IPS-15b (cell line): Measurements from ENCODE around the gene DNAAF5.
"Not testable (repeated sequence)": the region's sequence is repeated elsewhere in the genome, so short reads cannot be mapped to it uniquely, and the experiment has no call there.

Experiments
- H3K27me3 ChIP-seq: one replicate; pipeline ENCODE4 v1.6.1; 2013; ENCODE audit warnings: low read length; ENCODE audit not compliant: control insufficient read depth, insufficient read depth
- H3K36me3 ChIP-seq: one replicate; pipeline ENCODE4 v1.6.1; 2013; ENCODE audit warnings: low read length; ENCODE audit not compliant: control insufficient read depth, insufficient read depth
- H3K4me1 ChIP-seq: one replicate; pipeline ENCODE4 v1.6.1; 2013; ENCODE audit warnings: mild to moderate bottlenecking, low read length; ENCODE audit not compliant: control insufficient read depth, insufficient read depth
- H3K4me3 ChIP-seq: one replicate; pipeline ENCODE4 v1.5.1; 2013; ENCODE audit warnings: low read depth, low read length
- H3K9ac ChIP-seq: one replicate; pipeline ENCODE4 v1.6.1; 2013; ENCODE audit warnings: low read depth, mild to moderate bottlenecking, low read length
- H3K9me3 ChIP-seq: one replicate; pipeline ENCODE4 v1.6.1; 2013; ENCODE audit warnings: mild to moderate bottlenecking, low read length; ENCODE audit not compliant: control insufficient read depth, insufficient read depth

The DNAAF5 gene

DNA sequence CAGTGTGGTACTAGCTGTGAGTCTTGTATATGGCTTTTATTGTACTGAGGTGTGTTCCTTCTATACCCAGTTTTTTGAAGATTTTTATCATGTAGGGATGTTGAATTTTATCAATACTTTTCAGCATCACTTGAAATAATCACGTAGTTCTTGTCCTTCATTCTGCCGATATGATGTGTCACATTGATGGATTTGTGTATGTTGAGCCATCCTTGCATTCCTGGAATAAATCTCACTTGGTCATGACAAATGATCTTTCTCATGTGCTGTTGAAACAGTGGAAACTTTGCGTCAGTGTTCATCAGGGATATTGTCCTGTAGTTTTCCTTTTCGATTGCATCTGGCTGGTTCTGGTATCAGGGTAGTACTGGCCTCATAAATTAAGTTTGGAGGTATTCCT, 7.7 kb downstream of the DNAAF5 start:
- Histone ChIP-seq H3K9ac (no peak overlapping the region), H3K9me3 (peaks cover 6% of the 10 kb centered on the region), H3K4me1 (peaks cover 4% of the 10 kb centered on the region), H3K36me3 (peaks cover 30% of the 10 kb centered on the region), H3K27me3 (no peaks in the 10 kb centered on the region), H3K4me3 (no peak overlapping the region)

DNA sequence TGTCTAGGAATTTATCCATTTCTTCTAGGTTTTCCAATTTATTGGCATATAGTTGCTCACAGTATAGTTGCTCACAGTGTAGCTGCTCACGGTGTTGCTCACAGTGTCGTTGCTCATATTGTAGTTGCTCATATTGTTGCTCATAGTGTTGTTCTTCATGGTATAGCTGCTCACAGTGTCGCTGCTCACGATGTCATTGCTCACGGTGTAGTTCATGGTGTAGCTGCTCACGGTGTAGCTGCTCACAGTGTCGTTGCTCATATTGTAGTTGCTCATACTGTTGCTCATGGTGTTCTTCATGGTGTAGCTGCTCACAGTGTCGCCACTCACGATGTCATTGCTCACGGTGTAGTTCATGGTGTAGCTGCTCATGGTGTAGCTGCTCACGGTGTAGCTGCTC, 8.3 kb downstream of the DNAAF5 start:
- Histone ChIP-seq H3K4me1 (peaks cover 4% of the 10 kb centered on the region), H3K9ac (no peak overlapping the region), H3K9me3 (peaks cover 6% of the 10 kb centered on the region), H3K27me3 (no peaks in the 10 kb centered on the region), H3K36me3 (peaks cover 30% of the 10 kb centered on the region), H3K4me3 (no peak overlapping the region)

DNA sequence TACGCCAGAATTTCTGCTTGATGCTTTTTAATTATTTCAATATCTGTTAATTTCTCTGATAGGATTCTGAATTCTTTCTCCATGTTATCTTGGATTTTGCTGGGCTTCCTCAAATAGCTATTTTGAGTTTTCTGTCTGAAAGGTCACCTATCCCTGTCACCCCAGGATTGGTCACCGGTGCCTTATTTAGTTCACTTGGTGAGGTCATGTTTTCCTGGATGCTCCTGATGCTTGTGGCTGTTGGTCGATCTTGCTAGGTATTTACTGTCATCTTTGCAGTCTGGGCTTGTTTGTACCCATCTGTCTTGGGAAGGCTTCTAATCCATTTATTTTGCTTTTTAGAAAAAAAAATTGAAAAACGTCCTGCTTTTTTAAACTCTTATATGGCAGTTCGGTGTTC, 11.7 kb downstream of the DNAAF5 start:
- Histone ChIP-seq H3K9me3 (peaks cover 6% of the 10 kb centered on the region), H3K4me3 (no peak overlapping the region), H3K36me3 (peaks cover 28% of the 10 kb centered on the region), H3K9ac (no peak overlapping the region), H3K27me3 (no peaks in the 10 kb centered on the region), H3K4me1 (no peaks in the 10 kb centered on the region)

DNA sequence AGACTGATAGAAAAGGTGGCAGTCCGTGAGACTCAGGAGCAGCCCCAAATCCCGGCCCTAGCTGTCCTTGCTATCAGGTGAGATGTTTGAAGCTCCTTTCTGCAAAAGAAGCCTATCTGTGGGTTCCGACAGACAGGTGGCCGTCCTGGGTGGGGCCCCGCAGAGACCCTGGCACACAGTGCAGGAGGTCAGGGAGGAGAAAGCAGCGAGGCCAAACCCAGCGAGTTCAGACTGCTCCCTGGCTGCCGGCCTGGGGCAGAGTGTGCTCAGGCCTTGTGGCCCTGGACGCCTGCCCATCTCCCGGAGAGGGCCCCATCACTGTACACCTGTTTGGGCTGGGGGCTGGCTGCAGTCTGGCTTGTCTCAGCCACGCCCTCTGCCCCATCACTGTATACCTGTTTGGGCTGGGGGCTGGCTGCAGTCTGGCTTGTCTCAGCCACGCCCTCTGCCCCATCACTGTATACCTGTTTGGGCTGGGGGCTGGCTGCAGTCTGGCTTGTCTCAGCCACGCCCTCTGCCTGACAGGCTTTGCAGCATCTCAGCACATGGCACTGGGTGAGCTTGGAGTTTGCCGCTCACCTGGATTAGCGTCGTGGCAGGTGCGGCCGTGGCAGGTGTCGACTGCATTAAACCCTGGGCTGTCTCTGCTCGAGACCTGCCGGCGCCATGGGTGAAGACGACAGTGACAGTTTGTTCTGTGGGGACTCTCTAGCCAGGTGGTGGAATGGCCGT, 12.4 kb downstream of the DNAAF5 start:
- peaks cover 31% of the 10 kb centered on the region for H3K36me3 ChIP-seq
- no peaks in the 10 kb centered on the region for H3K27me3 ChIP-seq
- no peaks in the 10 kb centered on the region for H3K4me1 ChIP-seq
- peaks cover 6% of the 10 kb centered on the region for H3K9me3 ChIP-seq
- H3K9ac ChIP-seq: no peak overlapping the region
- H3K4me3 ChIP-seq: no peak overlapping the region

DNA sequence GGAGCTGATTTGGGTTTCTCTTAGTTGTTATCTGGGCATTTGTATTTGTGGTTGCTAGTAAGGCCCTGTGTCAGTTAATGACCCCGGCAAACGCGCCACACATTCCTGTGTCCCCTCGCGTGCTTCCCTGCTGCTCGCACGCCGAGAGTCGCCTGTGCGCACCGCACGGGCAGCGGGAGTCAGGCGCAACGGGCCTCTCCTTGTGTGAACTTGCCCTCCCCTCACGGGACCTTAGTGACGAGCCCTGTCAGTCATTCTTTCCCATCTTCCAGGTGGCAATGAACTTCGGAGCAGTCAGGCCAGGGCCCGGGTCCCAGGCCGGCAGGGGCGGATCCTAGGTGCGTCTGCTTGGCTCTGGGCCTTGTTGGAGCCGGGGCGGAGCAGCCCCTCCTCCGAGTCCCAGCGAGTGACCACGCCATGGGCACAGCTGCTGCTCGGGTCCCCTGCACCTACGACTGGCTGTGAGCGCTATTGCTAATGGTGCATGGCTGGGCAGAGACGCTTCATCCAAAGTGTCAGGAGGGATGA, 13.0 kb downstream of the DNAAF5 start:
- peaks cover 6% of the 10 kb centered on the region for H3K9me3 ChIP-seq
- H3K9ac ChIP-seq: no peak overlapping the region
- peaks cover 31% of the 10 kb centered on the region for H3K36me3 ChIP-seq
- H3K4me1 ChIP-seq: no peaks in the 10 kb centered on the region
- no peaks in the 10 kb centered on the region for H3K27me3 ChIP-seq
- no peak overlapping the region for H3K4me3 ChIP-seq

DNA sequence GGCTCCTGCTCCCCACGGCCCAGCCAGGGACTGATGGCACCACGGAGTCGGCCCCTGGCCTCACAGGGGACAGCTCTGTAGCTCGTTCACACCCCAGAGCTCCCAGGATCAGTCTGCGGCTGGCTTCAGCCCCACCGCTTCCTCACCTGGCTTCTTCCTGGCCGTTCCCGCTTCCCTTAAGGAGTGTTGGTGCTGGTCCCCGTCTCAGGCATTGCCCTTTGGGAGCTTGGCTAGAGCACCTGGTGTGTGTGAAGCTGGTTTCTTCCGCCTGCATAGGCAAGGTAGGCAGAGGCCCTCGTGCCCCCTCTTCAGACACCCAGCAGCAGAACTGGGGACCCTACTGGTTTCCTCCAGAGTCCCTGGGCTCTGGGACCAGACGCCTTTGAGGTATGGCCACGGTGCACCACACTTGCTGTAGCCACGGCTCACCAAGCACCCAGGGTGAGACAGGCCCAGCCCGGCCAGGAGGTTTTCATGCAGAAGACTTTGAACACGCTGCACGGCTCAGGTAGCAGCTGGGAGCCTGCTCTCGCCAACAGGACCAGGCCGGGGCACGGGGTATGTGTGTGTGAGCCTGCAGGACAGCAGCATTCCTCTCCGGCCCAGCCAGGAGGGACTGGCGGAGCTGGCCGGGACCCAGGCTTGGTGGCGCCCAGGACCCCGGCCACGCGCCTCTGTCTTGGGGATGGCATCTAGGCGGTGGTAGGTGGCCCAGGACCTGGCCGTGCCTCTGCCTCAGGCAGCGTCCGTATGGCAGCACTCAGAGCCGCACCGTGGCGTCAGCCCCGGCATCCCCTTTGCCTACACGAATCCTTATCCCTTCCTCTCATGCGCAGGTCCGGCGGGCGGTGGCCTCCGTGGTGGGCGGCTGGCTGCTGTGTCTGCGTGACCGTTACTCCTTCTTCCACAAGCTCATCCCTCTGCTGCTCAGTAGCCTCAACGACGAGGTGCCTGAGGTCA, 13.8 kb downstream of the DNAAF5 start:
- no peak overlapping the region for H3K9ac ChIP-seq
- H3K4me1 ChIP-seq: no peaks in the 10 kb centered on the region
- H3K27me3 ChIP-seq: no peaks in the 10 kb centered on the region
- H3K4me3 ChIP-seq: no peak overlapping the region
- H3K36me3 ChIP-seq: peaks cover 27% of the 10 kb centered on the region
- peaks cover under 1% of the 10 kb centered on the region for H3K9me3 ChIP-seq

DNA sequence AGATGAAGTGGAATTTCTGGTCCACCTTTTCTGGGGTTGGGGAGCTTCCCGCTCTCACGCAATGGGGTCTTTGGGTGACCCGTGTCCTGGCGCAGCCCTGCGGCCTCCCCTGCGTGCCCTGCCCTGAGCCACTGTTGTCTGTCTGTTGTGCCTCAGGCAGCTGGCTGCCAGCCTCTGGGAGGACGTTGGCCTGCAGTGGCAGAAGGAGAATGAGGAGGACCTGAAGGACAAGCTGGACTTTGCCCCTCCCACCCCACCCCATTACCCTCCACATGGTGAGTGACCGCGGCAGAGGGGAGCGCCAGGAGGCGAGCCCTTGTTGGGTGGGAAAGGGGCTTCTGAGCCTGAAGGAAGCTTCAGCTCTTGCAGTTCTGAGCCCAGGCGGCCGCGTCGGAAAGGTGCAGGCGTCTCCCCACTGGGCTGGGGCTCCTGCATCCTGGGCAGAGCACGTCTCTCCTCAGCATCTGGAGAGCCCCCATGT, 14.7 kb downstream of the DNAAF5 start:
- Histone ChIP-seq H3K4me1 (no peaks in the 10 kb centered on the region), H3K9ac (no peak overlapping the region), H3K4me3 (no peak overlapping the region), H3K36me3 (peaks cover 30% of the 10 kb centered on the region), H3K9me3 (no peaks in the 10 kb centered on the region), H3K27me3 (no peaks in the 10 kb centered on the region)

DNA sequence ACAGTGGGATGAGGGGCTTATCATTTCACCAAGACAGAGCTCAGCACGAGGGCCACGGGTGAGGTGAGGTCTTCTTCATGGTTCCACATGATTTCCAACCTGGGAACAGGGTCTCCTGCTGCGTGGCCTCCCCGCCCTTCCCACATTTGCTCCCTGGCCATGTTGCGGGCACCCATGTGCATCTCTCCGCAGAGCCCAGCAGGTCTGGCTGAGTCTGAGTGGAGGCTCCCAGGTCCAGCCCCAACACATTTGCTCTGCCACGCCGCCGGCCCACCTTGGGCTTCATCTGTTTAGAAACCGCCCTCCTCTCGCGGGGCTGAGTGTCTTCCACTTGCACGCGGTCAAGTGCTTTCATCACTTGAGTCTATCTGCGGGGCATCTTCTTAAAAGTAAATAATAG, 15.4 kb downstream of the DNAAF5 start:
- Histone ChIP-seq H3K36me3 (peaks cover 30% of the 10 kb centered on the region), H3K9ac (no peak overlapping the region), H3K27me3 (no peaks in the 10 kb centered on the region), H3K4me1 (no peaks in the 10 kb centered on the region), H3K4me3 (no peak overlapping the region), H3K9me3 (no peaks in the 10 kb centered on the region)

DNA sequence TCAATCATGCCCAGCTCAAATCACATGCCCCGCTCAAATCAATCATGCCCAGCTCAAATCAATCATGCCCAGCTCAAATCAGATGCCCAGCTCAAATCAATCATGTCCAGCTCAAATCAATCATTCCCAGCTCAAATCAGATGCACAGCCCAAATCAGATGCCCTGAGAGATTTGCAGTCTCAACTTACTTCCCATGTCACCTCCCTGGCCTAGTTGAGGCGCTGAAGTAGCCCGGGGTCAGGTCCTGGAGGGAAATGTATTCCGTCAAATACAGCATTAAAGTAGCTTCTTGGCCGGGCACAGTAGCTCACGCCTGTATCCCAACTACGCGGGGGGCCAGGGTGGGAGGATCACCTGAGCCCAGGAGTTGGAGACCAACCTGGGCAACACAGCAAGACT, 16.3 kb downstream of the DNAAF5 start:
- no peaks in the 10 kb centered on the region for H3K9me3 ChIP-seq
- H3K27me3 ChIP-seq: no peaks in the 10 kb centered on the region
- H3K4me3 ChIP-seq: no peak overlapping the region
- H3K36me3 ChIP-seq: peaks cover 28% of the 10 kb centered on the region
- H3K9ac ChIP-seq: no peak overlapping the region
- H3K4me1 ChIP-seq: no peaks in the 10 kb centered on the region

DNA sequence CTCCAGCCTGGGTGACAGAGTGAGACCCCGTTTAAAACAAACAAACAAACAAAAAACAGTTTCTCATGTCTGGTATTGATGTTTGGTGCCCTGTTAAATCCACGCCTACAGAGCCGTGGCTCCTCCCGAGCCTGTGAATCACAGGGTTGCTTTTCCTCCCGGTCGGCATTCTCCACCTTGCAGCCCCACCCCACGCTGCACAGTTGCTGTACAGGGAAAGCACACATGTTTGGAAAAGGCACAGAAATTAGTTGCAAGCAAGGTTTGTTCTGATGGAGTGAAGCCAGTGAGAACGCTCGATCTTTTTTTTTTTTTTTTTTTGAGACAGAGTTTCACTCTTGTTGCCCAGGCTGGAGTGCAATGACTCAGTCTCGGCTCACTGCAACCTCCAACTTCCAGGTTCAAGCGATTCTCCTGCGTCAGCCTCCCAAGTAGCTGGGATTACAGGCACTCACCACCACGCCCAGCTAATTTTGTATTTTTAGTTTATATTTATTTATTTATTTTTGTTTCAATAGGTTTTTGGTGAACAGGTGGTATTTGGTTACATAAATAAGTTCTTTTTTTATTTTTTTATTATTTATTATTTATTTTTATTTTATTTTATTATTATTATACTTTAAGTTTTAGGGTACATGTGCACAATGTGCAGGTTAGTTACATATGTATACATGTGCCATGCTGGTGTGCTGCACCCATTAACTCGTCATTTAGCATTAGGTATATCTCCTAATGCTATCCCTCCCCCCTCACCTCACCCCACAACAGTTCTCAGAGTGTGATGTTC, 17.0 kb downstream of the DNAAF5 start:
- peaks cover 28% of the 10 kb centered on the region for H3K36me3 ChIP-seq
- H3K4me1 ChIP-seq, H3K9ac ChIP-seq, H3K4me3 ChIP-seq, H3K9me3 ChIP-seq, H3K27me3 ChIP-seq: not testable (repeated sequence)

DNA sequence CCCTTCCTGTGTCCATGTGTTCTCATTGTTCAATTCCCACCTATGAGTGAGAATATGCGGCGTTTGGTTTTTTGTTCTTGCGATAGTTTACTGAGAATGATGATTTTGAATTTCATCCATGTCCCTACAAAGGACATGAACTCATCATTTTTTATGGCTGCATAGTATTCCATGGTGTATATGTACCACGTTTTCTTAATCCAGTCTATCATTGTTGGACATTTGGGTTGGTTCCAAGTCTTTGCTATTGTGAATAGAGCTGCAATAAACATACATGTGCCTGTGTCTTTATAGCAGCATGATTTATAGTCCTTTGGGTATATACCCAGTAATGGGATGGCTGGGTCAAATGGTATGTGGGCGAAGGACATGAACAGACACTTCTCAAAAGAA, 17.6 kb downstream of the DNAAF5 start:
- H3K36me3 ChIP-seq: peaks cover 28% of the 10 kb centered on the region
- H3K9me3 ChIP-seq, H3K4me3 ChIP-seq, H3K27me3 ChIP-seq, H3K9ac ChIP-seq, H3K4me1 ChIP-seq: not testable (repeated sequence)
